SW 1271 (cell line): ENCODE data around the gene PRDM16.

Source experiments
- DNase-seq, 2 experiments: peaks; one replicate each; lab custom pipeline; 2025; lab: John Stamatoyannopoulos, UW

Gene PRDM16

DNA sequence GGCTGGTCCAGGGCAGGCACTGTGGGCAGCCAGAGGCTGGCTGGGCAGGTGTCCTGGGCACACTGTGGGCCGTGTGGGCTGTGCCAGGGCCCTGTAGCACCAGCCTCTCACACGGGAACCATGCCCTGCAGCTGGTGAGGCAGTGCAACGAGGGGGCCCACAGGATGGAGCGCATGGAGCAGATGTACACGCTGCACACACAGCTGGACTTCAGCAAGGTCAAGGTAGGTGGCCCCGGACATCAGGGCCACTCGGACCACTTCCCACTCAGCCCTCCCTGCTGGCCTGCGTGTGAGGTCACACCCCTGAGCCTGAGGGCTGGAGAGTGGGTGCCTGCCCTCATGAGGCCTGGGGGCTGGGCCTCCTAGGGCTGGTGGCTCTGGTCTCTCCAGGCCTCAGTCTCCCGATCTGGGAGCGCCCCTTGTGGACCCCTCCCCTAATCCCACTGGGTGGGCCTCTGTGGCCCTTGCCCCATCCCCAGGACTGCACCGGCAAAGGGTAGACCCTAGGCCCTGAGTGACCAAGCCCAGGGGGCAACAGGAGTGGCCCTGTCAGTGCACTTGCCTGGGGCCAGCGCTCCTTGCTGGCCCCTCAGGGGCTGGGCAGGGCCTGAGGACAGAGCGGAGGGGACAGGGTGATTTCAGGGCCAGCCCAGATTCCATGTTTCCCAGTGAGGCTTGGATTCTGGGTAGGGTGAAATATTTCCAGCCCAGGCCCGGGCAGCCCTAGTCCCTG lies 407.0 kb downstream of the PRDM16 start:
- DNase-seq = no peak

DNA sequence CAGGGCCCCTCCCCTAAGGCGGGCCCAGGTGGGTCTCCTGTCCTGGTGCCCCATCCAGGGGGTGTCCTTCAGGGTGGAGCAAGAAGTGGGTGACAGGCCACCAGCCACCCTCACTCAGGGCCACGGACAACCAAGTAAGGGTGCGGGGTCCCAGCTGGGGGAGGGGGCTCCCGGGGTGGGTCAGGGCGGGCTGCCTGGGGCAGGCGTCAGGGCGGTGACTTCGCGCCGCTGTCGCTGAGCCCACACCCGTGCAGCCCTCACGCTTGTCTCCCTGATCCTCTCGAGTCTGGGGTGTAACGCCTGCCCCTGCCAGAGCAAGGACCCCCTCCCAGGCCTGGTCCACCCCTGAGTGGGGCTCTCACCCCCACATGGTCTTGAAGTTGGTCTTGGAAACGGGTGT lies 407.7 kb downstream of the PRDM16 start:
- DNase-seq = no peak

DNA sequence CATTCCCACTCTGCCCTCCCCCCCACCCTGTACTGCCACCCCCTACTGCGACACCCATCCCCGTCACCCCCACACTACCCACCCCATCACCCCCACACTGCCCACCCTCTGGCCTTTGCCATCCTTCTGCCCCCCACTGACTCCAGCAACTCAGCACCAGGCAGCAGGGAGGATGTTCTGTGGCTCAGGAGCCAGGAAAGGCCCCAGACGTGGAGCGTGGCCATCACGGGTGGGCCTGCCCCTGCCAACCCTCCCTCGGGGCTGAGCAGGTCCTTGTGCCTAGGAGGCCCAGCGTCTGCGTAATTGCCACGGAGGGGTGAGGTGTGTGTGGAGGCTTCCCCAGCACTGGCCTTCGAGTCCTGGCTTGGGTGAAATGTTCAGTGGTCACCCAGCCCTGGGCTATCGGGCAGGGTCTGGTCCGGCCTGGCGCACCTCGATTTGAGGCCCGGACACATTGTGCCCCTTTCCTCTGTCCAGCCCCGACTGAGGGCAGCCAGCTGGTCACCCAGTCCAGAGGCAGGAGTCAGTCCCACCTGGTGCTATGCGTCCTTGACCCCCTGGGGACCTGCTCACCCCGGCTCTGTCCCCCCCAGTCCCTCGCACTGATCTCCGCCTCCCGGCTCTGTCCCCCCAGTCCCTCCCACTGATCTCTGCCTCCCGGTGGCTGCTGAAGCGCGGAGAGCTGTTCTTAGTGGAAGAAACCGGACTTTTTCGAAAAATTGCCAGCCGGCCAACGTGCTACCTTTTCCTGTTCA lies 408.4 kb downstream of the PRDM16 start:
- DNase-seq = no peak

DNA sequence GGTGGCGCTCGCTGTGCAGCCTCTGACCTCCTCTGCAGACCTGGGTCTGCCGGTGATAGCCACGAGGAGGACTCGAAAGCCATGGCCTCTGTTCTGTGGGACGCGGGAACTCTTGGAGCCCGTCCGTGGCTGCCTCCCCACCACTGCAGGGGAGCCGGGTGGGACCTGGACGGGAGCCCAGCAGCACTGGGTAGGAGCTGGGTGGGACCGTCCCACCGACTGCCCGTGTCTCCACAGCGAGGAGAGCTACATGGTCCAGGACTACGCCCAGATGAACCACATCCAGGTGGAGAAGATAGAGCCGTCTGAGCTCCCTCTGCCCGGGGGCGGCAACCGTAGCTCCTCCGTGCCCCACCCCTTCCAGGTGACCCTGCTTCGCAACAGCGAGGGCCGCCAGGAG lies 409.2 kb downstream of the PRDM16 start:
- DNase-seq = no peak

DNA sequence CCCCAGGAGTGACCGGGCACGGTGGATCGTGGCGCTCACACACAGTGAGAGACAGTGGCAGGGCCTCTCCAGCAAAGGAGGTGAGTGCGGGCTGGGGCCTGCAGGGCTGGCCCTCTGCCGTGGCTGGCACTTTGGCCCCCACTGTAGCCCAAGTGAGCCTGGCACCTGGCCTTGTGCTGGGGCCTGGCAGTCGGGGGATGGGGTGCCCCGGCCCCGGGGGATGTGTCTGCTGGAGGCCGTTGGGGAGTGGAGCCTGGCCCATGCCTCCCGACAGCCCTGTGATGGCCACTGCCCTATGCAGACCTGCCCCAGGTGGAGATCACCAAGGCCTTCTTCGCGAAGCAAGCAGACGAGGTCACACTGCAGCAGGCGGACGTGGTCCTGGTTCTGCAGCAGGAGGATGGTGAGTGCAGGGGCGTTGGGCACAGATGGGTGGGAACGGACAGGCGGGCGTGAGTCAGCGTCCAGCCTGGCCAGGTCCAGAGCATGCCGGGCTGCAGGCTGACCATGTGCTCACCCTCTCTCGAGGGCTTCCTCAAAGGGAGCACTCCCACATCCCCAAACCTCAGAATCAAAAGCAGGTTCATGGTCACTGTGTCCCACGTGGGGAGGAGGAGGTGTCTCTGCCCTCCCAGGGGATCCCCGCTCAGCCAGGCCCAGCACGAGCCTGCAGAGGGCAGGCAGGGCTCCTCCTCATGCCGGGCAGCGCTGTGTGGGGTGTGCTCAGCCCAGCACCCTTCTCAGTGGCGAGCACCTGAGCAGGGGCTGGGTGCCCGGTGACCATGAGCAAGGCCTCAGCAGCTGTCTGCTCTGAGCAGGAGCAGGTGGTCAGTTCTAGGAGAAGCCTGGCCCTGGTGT lies 410.7 kb downstream of the PRDM16 start:
- DNase-seq = no peak

DNA sequence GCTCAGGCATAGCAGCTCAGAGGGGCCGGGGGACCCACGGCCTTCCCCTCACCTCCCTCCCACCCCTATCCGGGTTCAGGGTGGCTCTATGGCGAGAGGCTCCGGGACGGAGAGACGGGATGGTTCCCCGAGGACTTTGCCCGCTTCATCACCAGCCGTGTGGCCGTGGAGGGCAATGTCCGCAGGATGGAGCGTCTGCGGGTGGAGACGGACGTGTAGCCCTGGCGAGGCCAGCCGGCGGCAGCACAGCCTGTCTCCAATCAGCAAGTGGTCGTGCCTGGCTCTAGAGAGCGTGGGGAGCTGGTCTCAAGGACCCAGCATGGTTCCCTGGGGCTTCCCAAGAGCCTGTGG lies 411.3 kb downstream of the PRDM16 start:
- DNase-seq = no peak

DNA sequence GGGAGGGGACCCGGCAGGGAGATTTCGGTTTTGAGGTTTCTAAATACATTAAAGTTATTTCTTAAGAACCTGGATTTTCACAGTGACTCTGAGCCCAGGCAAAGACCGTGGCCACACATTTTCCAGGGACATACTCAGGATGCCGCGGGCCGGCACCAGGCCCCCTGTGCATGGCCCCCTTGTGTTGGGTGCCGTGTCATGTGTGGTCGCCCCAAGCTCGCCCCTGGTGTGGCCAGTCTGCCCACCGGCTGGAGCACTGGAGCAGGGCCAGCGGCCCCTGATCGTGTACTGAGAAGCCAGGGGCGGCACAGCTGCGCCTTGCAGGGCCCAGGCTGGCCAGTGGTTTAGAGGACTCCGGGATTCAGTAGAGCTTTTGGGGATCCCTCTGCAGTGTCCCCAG lies 412.0 kb downstream of the PRDM16 start:
- DNase-seq = no peak

DNA sequence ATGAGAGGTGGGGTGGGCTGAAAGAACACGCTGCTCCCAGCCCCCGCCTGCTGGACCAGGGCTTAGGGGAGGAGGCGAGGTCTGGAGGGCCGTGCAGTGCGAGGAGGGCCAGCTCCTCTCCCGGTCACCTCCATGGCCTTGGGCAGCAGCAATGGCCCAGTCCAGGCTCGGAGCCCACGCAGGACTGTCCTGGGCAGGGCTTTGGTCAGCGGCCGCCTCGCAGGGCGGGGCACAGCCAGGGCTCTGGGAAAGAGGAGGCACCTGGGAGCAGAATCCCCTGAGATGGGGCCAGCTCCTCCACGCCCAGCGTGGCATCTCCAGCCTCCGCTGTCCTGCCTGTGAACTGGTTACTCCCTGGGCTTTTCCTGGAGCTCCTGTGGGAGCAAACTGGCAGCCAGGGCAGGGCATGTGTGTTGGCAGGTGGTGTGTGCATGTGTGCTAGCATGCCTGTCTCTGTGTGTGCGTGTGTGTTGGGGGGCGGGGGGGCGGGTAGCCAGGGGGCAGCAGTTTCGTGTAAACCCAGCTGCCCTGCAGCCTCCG lies 412.9 kb downstream of the PRDM16 start:
- DNase-seq = no peak

DNA sequence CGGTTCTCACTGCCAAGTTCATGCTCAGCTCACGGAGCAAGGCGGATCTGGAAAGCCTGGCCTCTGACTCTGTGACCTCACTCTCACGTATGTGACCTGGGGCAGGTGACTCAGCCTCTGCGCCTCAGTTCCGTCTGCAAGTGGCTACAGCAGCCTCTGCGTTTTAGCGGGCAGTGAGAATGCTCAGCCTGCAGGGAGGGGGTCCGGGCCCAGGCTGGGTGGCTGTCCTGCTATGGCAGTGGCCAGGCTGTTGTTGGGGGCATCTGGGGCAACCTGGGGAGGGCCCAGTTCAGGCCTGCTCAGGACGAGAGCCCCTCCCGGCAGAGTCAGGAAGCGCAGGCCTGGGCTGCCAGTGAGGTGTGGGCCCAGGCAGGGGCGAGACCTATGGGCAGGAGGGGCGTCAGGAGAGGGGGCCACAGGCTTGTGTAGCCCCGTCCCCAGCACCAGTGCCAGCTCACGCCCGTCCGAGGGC lies 413.4 kb downstream of the PRDM16 start:
- DNase-seq = no peak

DNA sequence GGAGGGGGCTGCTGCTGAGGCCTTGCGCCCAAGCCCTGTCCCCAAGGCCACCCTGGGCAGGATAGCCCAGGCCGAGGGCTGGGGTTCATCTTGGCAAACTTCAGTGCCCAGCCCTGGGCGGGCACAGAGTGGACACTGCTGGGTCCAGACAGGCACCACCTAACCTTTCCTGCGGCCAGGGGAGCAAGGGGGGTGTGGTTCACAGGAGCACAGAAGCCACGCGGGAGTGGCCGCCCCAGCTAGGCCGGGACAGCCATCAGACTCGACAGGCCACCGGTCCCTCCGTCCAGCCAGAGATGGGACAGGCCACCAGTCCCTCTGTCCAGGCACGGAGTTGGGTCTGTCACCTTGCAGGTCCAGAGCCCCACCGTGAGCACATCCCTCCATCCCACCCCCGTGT lies 414.4 kb downstream of the PRDM16 start:
- DNase-seq = no peak

DNA sequence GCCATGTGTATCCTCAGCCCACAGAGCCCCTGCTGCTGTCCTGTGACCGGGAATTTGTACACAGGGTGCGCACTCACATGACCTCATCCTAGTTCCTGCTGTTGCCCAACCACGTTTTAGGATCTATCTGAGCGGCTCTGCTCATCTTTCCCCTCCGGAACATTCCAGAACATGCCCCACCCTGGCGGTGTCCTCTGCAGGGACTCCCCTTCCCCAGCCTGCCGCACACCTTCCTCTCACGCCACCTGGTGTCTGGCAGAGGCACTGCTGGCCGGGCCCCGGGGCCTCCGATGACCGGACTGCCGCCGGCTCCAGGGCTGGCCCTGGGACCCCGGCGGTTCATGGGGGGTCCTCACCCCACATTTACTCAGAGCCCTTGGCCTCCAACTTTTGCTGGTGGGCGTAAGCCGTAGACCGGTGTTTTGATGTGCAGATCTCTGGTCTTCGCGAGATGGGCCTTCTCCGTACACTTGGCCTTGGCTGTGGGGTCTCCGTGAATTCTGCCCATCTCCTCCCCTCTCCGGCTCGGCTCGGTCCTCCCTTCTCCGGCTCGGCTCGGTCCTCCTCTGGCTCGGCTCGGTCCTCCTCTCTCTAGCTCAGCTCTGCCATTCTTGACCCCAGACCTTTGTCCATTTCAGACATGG lies 414.9 kb downstream of the PRDM16 start:
- no peak for DNase-seq

DNA sequence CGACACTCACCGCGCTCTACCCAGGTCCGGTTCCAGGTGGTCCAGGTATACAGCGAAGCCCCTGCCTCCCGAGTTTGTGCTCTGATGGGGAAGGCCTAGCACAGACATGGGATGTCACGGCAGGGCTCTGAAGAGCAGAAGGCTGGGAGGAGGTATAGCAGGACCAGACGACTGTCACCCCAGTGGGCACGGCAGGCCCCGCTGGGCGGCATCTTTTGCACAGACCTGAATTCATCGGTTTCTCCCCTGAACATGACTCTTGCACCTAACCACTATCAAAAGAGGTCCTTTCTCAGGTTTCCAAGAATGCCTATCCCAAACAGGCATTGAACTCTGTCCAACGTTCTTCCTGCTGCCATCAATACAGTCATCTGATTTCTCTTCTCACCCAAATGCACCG lies 416.0 kb downstream of the PRDM16 start:
- no peak for DNase-seq
